GM12878 (cell line): ENCODE data around the gene CEACAM21. TPM values are rescaled to one million over a fixed set of nuclear protein-coding genes. Genes with fewer than 3 reads are reported as not detected.

Source experiments
- ATAC-seq: fragments of 200-7000 bp; cut with Tn5 transposase; 3 replicates; pipeline ENCODE4 v1.9.1; 2020; ENCODE audit warnings: mild to moderate bottlenecking, moderate library complexity
- BruUV-seq: library from RNA; stranded (reverse); fragments of 400-500 nt; replicated peaks from 2 replicates; lab custom pipeline; 2021; lab: Mats Ljungman, UMichigan
- CTCF ChIA-PET: fragments of 300-600 bp; sonication (Branson Sonifier 250); formaldehyde crosslinking; extraction: SDS; loops from one replicate; lab custom pipeline; 2021; ENCODE audit warnings: inconsistent platforms; lab: Yijun Ruan, JAX
- POLR2A ChIA-PET: fragments of 350-600 bp; formaldehyde crosslinking; extraction: SDS; loops from one replicate; lab custom pipeline; 2021; ENCODE audit warnings: inconsistent platforms; lab: Charles Lee
- RAD21 ChIA-PET: fragments of 300-600 bp; sonication (Branson Sonifier 250); formaldehyde crosslinking; loops from one replicate; lab custom pipeline; 2023; ENCODE audit warnings: antibody characterized with exemption; ENCODE audit not compliant: unreplicated experiment; lab: Charles Lee
- SMC1A ChIA-PET: fragments of 300-600 bp; sonication (Branson Sonifier 250); formaldehyde crosslinking; loops from one replicate; lab custom pipeline; 2023; ENCODE audit not compliant: unreplicated experiment, uncharacterized antibody; lab: Charles Lee
- DNase-seq: peaks from one replicate; pipeline ENCODE4 v3.0.0-alpha.2; 2011; ENCODE audit warnings: low read depth, low spot score
- FAIRE-seq: peaks from 3 replicates; lab custom pipeline; 2011; peaks lifted over from hg19 to GRCh38; lab: Jason Lieb, UNC
- H2AFZ ChIP-seq: 2 replicates; pipeline ENCODE4 v1.6.0; 2011; ENCODE audit warnings: low read depth, low read length, control low read depth; ENCODE audit not compliant: control insufficient read depth
- H3K27ac ChIP-seq: 2 replicates; pipeline ENCODE4 v1.5.1; 2011; ENCODE audit warnings: control low read depth; ENCODE audit not compliant: control insufficient read depth, insufficient read depth
- H3K27me3 ChIP-seq, 2 experiments: replicated peaks in 1 of 2; 2 replicates each; pipeline versions ENCODE4 v1.6.0 to v1.6.1; 2011; ENCODE audit warnings: low read length in 1 of 2; ENCODE audit not compliant: control insufficient read depth in 2 of 2, insufficient read depth in 2 of 2
- H3K36me3 ChIP-seq, 2 experiments: 2 replicates each; pipeline ENCODE4 v1.5.1; 2011; ENCODE audit warnings: low read length in 1 of 2; ENCODE audit not compliant: control insufficient read depth in 2 of 2, insufficient read depth in 2 of 2
- H3K4me1 ChIP-seq: 2 replicates; pipeline ENCODE4 v1.6.1; 2011; ENCODE audit warnings: mild to moderate bottlenecking, low read length, moderate library complexity, mixed read lengths; ENCODE audit not compliant: control insufficient read depth, insufficient read depth
- H3K4me2 ChIP-seq: 2 replicates; pipeline ENCODE4 v1.6.0; 2011; ENCODE audit warnings: control low read depth; ENCODE audit not compliant: control insufficient read depth, insufficient read depth
- H3K4me3 ChIP-seq: fragments of 200-600 bp; sonication (generic); 2 replicates; pipeline ENCODE4 v1.5.1; 2016
- H3K79me2 ChIP-seq: 2 replicates; pipeline ENCODE4 v1.6.0; 2011; ENCODE audit warnings: low read length; ENCODE audit not compliant: control insufficient read depth, insufficient read depth
- H3K9ac ChIP-seq: 2 replicates; pipeline ENCODE4 v1.8.0; 2011; ENCODE audit warnings: low read length, control low read depth, mixed read lengths; ENCODE audit not compliant: control insufficient read depth, insufficient read depth
- H3K9me3 ChIP-seq: replicated peaks from 3 replicates; pipeline ENCODE4 v1.5.1; 2011; ENCODE audit warnings: mild to moderate bottlenecking, low read length; ENCODE audit not compliant: control insufficient read depth, insufficient read depth
- H4K20me1 ChIP-seq: 2 replicates; pipeline ENCODE4 v1.6.0; 2011; ENCODE audit not compliant: control insufficient read depth, insufficient read depth
- BHLHE40 ChIP-seq, 2 experiments: fragments of 450-650 bp in 1 of 2; IDR thresholded peaks; 2 replicates each; pipeline ENCODE4 v1.6.1; 2011 to 2017; ENCODE audit warnings: low read depth in 2 of 2, borderline replicate concordance in 1 of 2, improper control_type of control experiment in 1 of 2, low read length in 1 of 2, mild to moderate bottlenecking in 1 of 2
- CREB1 ChIP-seq: IDR thresholded peaks from 2 replicates; pipeline ENCODE4 v1.6.1; 2012; ENCODE audit warnings: low read depth, mild to moderate bottlenecking, inconsistent platforms
- MAX ChIP-seq: IDR thresholded peaks from 2 replicates; pipeline ENCODE4 v1.6.1; 2012; ENCODE audit warnings: low read depth, low read length, improper control_type of control experiment
- NR2C2 ChIP-seq: IDR thresholded peaks from 2 replicates; pipeline ENCODE4 v1.6.1; 2011; ENCODE audit warnings: borderline replicate concordance, low read depth; ENCODE audit not compliant: control insufficient read depth, insufficient read length
- SKIL ChIP-seq: fragments of 450-650 bp; IDR thresholded peaks from 2 replicates; pipeline ENCODE4 v1.6.1; 2017; ENCODE audit warnings: mild to moderate bottlenecking, low read depth, inconsistent platforms; ENCODE audit not compliant: poor library complexity, severe bottlenecking
- STAT1 ChIP-seq: fragments of 450-650 bp; conservative IDR thresholded peaks from 2 replicates; pipeline ENCODE4 v1.6.1; 2014; ENCODE audit warnings: antibody characterized with exemption, mild to moderate bottlenecking
- WGBS: methylation state at CpG from one replicate; pipeline ENCODE4 v1.1.6; 2016; ENCODE audit warnings: low lambda C conversion rate; ENCODE audit not compliant: insufficient replicate concordance, insufficient coverage; ENCODE audit errors: missing lambda C conversion rate; 5-methylcytosine and 5-hydroxymethylcytosine counted together
- in situ Hi-C: fragments of 300-500 bp; cut with MboI; formaldehyde crosslinking; loops from 9 replicates; pipeline ENCODE4 v1.14.3; 2018; ENCODE audit warnings: mixed read lengths
- intact Hi-C: fragments of 100-400 bp; cut with micrococcal nuclease; formaldehyde crosslinking; loops from one replicate; pipeline ENCODE4 v1.14.2; 2022; ENCODE audit not compliant: unreplicated experiment
- polyA plus RNA-seq, 11 experiments: library from polyadenylated mRNA; depleted of rRNA in 4 of 11; unstranded in 6 of 11; stranded (reverse) in 5 of 11; fragments of >200 nt; fragmentation: Nextera tagmentation in 4 of 11; fragmentation: Illumina TruSeq in 1 of 11; extraction: Ambion mirVana in 4 of 11; extraction: Trizol in 1 of 11; gene quantifications; 1 replicate in 1 of 11; 2 replicates in 10 of 11; pipeline versions ENCODE4 v1.2.1 to v1.2.3, GENCODE V29; 2011 to 2016; ENCODE audit warnings: inconsistent platforms in 2 of 11, missing spikeins in 2 of 11, low read depth in 1 of 11
- total RNA-seq, 4 experiments: library from RNA; depleted of rRNA in 3 of 4; stranded (reverse); fragments of >200 nt in 3 of 4; fragmentation: Illumina TruSeq in 1 of 4; extraction: Trizol in 1 of 4; gene quantifications; 2 replicates each; pipeline versions ENCODE4 v1.2.1 to v1.2.3, GENCODE V29; 2013 to 2021

CEACAM21 gene
- total and polyA plus RNA-seq, 10 of the 15 experiments (the other 5 are each of a cell fraction or from before 2014, with no cell fraction given), result 0.87 to 13.6 (median 8.1) TPM

- POLR2A ChIA-PET, result no interaction called here
These were observed 13.4 kb downstream of the CEACAM21 start for GRCh38 chr19:41589371-41589770.

GRCh38 chr19:41590936-41591335, 15.0 kb downstream of the CEACAM21 start:
- ATAC-seq, result no peak
- ChIA-PET POLR2A (no interaction called here), SMC1A (no interaction called here), CTCF (no interaction called here), RAD21 (no interaction called here)
- Histone ChIP-seq H3K27ac (no peak overlapping the region), H3K4me2 (no peak overlapping the region), H2AFZ (no peak overlapping the region), H3K36me3 (no peaks in the 10 kb centered on the region), H3K4me1 (no peaks in the 10 kb centered on the region), H4K20me1 (no peaks in the 10 kb centered on the region; the same call in 1 of the 2 replicates), H3K4me3 (no peak overlapping the region), H3K79me2 (no peaks in the 10 kb centered on the region), H3K9me3 (no peaks in the 10 kb centered on the region), H3K9ac (no peak overlapping the region), H3K27me3 (no peaks in the 10 kb centered on the region)
- FAIRE-seq, result no peak
- DNase-seq, result no peak
- TF ChIP-seq STAT1 (no peak), NR2C2 (no peak), SKIL (no peak), BHLHE40 (IDR thresholded peaks at IDR 0.05; ENCODE audit: borderline replicate concordance in 1 of 2, low read depth in 2 of 2, low read length in 1 of 2) (no peak)
- no TSS peak for BruUV-seq
- in situ Hi-C loops, result no loop called here
- intact Hi-C loops, result no loop called here

More at GRCh38 chr19:41589371-41589770, 13.4 kb downstream of the CEACAM21 start:
- no peak for FAIRE-seq
- no peaks in the 10 kb centered on the region for H3K27me3 ChIP-seq
- ChIA-PET SMC1A (no interaction called here), CTCF (no interaction called here), RAD21 (no interaction called here)
- no TSS peak for BruUV-seq
- H3K36me3 ChIP-seq, result no peaks in the 10 kb centered on the region
- WGBS, result 50% methylated on average over 2 of the region's 2 CpGs
- in situ Hi-C loops, result no loop called here
- H4K20me1 ChIP-seq, result no peaks in the 10 kb centered on the region; the same call in 1 of the 2 replicates
- H3K9me3 ChIP-seq, result no peaks in the 10 kb centered on the region
- no peak overlapping the region for H2AFZ ChIP-seq
- no peak overlapping the region for H3K27ac ChIP-seq
- no peak for DNase-seq
- no peak overlapping the region for H3K9ac ChIP-seq
- no peak overlapping the region for H3K4me3 ChIP-seq
- ATAC-seq, result no peak
- intact Hi-C loops, result no loop called here
- no peaks in the 10 kb centered on the region for H3K79me2 ChIP-seq
- no peaks in the 10 kb centered on the region for H3K4me1 ChIP-seq
- TF ChIP-seq CREB1, result no peak
- TF ChIP-seq MAX, result no peak
- H3K4me2 ChIP-seq, result no peak overlapping the region
